Activated naive CD8-positive, alpha-beta T cell treated with anti-CD3 and anti-CD28 coated beads for 36 hours (primary cell): ENCODE measurements around the gene CHRM5. TPM values are rescaled to one million over a fixed set of nuclear protein-coding genes. Genes with fewer than 3 reads are reported as not detected.

Experiments
- DNase-seq: peaks from one replicate; pipeline ENCODE4 v3.0.0; 2021
- H3K27ac Mint-ChIP-seq: one replicate; pipeline ENCODE4 v1.8.0; 2022; ENCODE audit warnings: mild to moderate bottlenecking, moderate library complexity, mixed read lengths
- H3K27me3 Mint-ChIP-seq: one replicate; pipeline ENCODE4 v1.8.0; 2022; ENCODE audit warnings: mild to moderate bottlenecking, mixed read lengths
- H3K36me3 Mint-ChIP-seq: one replicate; pipeline ENCODE4 v1.8.0; 2021; ENCODE audit warnings: mild to moderate bottlenecking, mixed read lengths
- H3K4me1 Mint-ChIP-seq: one replicate; pipeline ENCODE4 v1.8.0; 2021; ENCODE audit warnings: mixed read lengths
- H3K4me3 Mint-ChIP-seq: one replicate; pipeline ENCODE4 v1.8.0; 2022; ENCODE audit warnings: mild to moderate bottlenecking, moderate library complexity, mixed read lengths
- H3K9me3 Mint-ChIP-seq: one replicate; pipeline ENCODE4 v1.8.0; 2022; ENCODE audit warnings: mixed read lengths
- total RNA-seq, 2 experiments: library from RNA; stranded (reverse); gene quantifications; one replicate each; pipeline ENCODE4 v1.2.3, GENCODE V29; 2021

Gene CHRM5
- total RNA-seq, 2 experiments from 2014 or later = not detected

GRCh38 chr15:34076785-34077184, 108.5 kb downstream of the CHRM5 start:
- DNase-seq = no peak
- no peaks in the 10 kb centered on the region for H3K36me3 Mint-ChIP-seq
- H3K27me3 Mint-ChIP-seq = no peaks in the 10 kb centered on the region
- H3K27ac Mint-ChIP-seq = no peak overlapping the region
- H3K4me1 Mint-ChIP-seq = no peaks in the 10 kb centered on the region
- H3K9me3 Mint-ChIP-seq = no peaks in the 10 kb centered on the region
- H3K4me3 Mint-ChIP-seq = no peak overlapping the region

GRCh38 chr15:34078900-34079299, 110.6 kb downstream of the CHRM5 start:
- Mint-ChIP-seq H3K4me3 (no peak overlapping the region), H3K27me3 (no peaks in the 10 kb centered on the region), H3K27ac (no peak overlapping the region), H3K9me3 (no peaks in the 10 kb centered on the region), H3K4me1 (no peaks in the 10 kb centered on the region), H3K36me3 (peaks cover 5% of the 10 kb centered on the region)
- no peak for DNase-seq

- DNase-seq = no peak
- no peak overlapping the region for H3K27ac Mint-ChIP-seq
- no peaks in the 10 kb centered on the region for H3K9me3 Mint-ChIP-seq
- no peak overlapping the region for H3K4me3 Mint-ChIP-seq
- peaks cover 5% of the 10 kb centered on the region for H3K36me3 Mint-ChIP-seq
- no peaks in the 10 kb centered on the region for H3K27me3 Mint-ChIP-seq
- no peaks in the 10 kb centered on the region for H3K4me1 Mint-ChIP-seq
Observed at GRCh38 chr15:34079904-34080303, 111.6 kb downstream of the CHRM5 start.

GRCh38 chr15:34084086-34084485, 115.8 kb downstream of the CHRM5 start:
- Mint-ChIP-seq H3K36me3 (peaks cover 11% of the 10 kb centered on the region), H3K27ac (no peak overlapping the region), H3K4me1 (no peaks in the 10 kb centered on the region), H3K9me3 (no peaks in the 10 kb centered on the region), H3K4me3 (no peak overlapping the region), H3K27me3 (no peaks in the 10 kb centered on the region)
- no peak for DNase-seq

GRCh38 chr15:34085746-34086145, 117.4 kb downstream of the CHRM5 start:
- Mint-ChIP-seq H3K9me3 (no peaks in the 10 kb centered on the region), H3K36me3 (peaks cover 11% of the 10 kb centered on the region), H3K4me3 (no peak overlapping the region), H3K4me1 (no peaks in the 10 kb centered on the region), H3K27ac (no peak overlapping the region), H3K27me3 (no peaks in the 10 kb centered on the region)
- no peak for DNase-seq

- Mint-ChIP-seq H3K4me3 (peak overlapping the region; percentile 100), H3K27me3 (no peaks in the 10 kb centered on the region), H3K36me3 (peaks cover 40% of the 10 kb centered on the region), H3K9me3 (peaks cover 13% of the 10 kb centered on the region), H3K4me1 (peaks cover 29% of the 10 kb centered on the region), H3K27ac (no peak overlapping the region)
- DNase-seq = no peak
Observed at GRCh38 chr15:34099914-34100313, 131.6 kb downstream of the CHRM5 start.

- Mint-ChIP-seq H3K4me1 (peaks cover 27% of the 10 kb centered on the region), H3K4me3 (peak within 1 kb of the TSS; percentile 100), H3K27me3 (no peaks in the 10 kb centered on the region), H3K36me3 (peaks cover 43% of the 10 kb centered on the region), H3K9me3 (peaks cover 16% of the 10 kb centered on the region), H3K27ac (peak within 1 kb of the TSS; percentile 99)
- peak; percentile 98 for DNase-seq
Observed at GRCh38 chr15:34101366-34102174, 133.3 kb downstream of the CHRM5 start, which contains the start of the genes EMC7 and PGBD4. Gene EMC7 (minus strand): TSS chr15:34101862. CDS start chr15:34101839, 23 bp downstream. Gene PGBD4 (plus strand): TSS chr15:34102083. CDS start chr15:34102532, 449 bp downstream.

GRCh38 chr15:34102175-34102925, 134.1 kb downstream of the CHRM5 start:
- no peaks in the 10 kb centered on the region for H3K27me3 Mint-ChIP-seq

GRCh38 chr15:34106423-34106822, 138.1 kb downstream of the CHRM5 start:
- no peak for DNase-seq
- Mint-ChIP-seq H3K4me1 (peaks cover 8% of the 10 kb centered on the region), H3K4me3 (no peak overlapping the region), H3K27ac (no peak overlapping the region), H3K36me3 (peaks cover 35% of the 10 kb centered on the region), H3K9me3 (peaks cover 16% of the 10 kb centered on the region), H3K27me3 (no peaks in the 10 kb centered on the region)

More at GRCh38 chr15:34102175-34102925, 134.1 kb downstream of the CHRM5 start:
- H3K27ac Mint-ChIP-seq = peak overlapping the region; percentile 99
- H3K36me3 Mint-ChIP-seq = peaks cover 43% of the 10 kb centered on the region
- no peak for DNase-seq
- H3K4me1 Mint-ChIP-seq = peaks cover 26% of the 10 kb centered on the region
- peak overlapping the region; percentile 100 for H3K4me3 Mint-ChIP-seq
- H3K9me3 Mint-ChIP-seq = peaks cover 16% of the 10 kb centered on the region

GRCh38 chr15:34107315-34107714, 139.0 kb downstream of the CHRM5 start:
- Mint-ChIP-seq H3K27me3 (no peaks in the 10 kb centered on the region), H3K36me3 (peaks cover 29% of the 10 kb centered on the region), H3K4me3 (no peak overlapping the region), H3K27ac (no peak overlapping the region), H3K9me3 (peaks cover 13% of the 10 kb centered on the region), H3K4me1 (peaks cover 6% of the 10 kb centered on the region)
- no peak for DNase-seq

- no peak for DNase-seq
- no peak overlapping the region for H3K27ac Mint-ChIP-seq
- peaks cover under 1% of the 10 kb centered on the region for H3K9me3 Mint-ChIP-seq
- H3K36me3 Mint-ChIP-seq = peaks cover 4% of the 10 kb centered on the region
- peaks cover 6% of the 10 kb centered on the region for H3K27me3 Mint-ChIP-seq
- H3K4me1 Mint-ChIP-seq = no peaks in the 10 kb centered on the region
- H3K4me3 Mint-ChIP-seq = no peak overlapping the region
Observed at GRCh38 chr15:34109797-34110663, 141.7 kb downstream of the CHRM5 start.

- peaks cover 6% of the 10 kb centered on the region for H3K27me3 Mint-ChIP-seq
- H3K4me1 Mint-ChIP-seq = no peaks in the 10 kb centered on the region
- no peak overlapping the region for H3K27ac Mint-ChIP-seq
- H3K36me3 Mint-ChIP-seq = no peaks in the 10 kb centered on the region
- no peaks in the 10 kb centered on the region for H3K9me3 Mint-ChIP-seq
- no peak for DNase-seq
- H3K4me3 Mint-ChIP-seq = no peak overlapping the region
Observed at GRCh38 chr15:34111488-34111887, 143.2 kb downstream of the CHRM5 start.

GRCh38 chr15:34114215-34114614, 145.9 kb downstream of the CHRM5 start:
- Mint-ChIP-seq H3K9me3 (no peaks in the 10 kb centered on the region), H3K27me3 (peaks cover 24% of the 10 kb centered on the region), H3K36me3 (no peaks in the 10 kb centered on the region), H3K27ac (no peak overlapping the region), H3K4me1 (no peaks in the 10 kb centered on the region), H3K4me3 (no peak overlapping the region)
- no peak for DNase-seq

- Mint-ChIP-seq H3K27me3 (peaks cover 24% of the 10 kb centered on the region), H3K4me3 (no peak overlapping the region), H3K9me3 (no peaks in the 10 kb centered on the region), H3K4me1 (no peaks in the 10 kb centered on the region), H3K27ac (no peak overlapping the region), H3K36me3 (no peaks in the 10 kb centered on the region)
- no peak for DNase-seq
Observed at GRCh38 chr15:34114739-34115138, 146.4 kb downstream of the CHRM5 start.

- Mint-ChIP-seq H3K9me3 (no peaks in the 10 kb centered on the region), H3K27ac (no peak overlapping the region)
Observed at GRCh38 chr15:34116620-34117019, 148.3 kb downstream of the CHRM5 start.

More at GRCh38 chr15:34116620-34117019, 148.3 kb downstream of the CHRM5 start:
- no peak overlapping the region for H3K4me3 Mint-ChIP-seq
- no peaks in the 10 kb centered on the region for H3K36me3 Mint-ChIP-seq
- DNase-seq = no peak
- no peaks in the 10 kb centered on the region for H3K4me1 Mint-ChIP-seq
- peaks cover 36% of the 10 kb centered on the region for H3K27me3 Mint-ChIP-seq
